ENCODE measurements around the gene GLDC. TPM values are rescaled to one million over a fixed set of nuclear protein-coding genes. Genes with fewer than 3 reads are reported as not detected.
A peak's percentile ranks its signal among the peaks of the same experiment; 100 is the strongest.

The GLDC gene
- total and polyA plus RNA-seq, 2 donors (not counting 1 experiment from before 2014, with no cell fraction given): 0.71 to 0.86 TPM

- Histone ChIP-seq H3K4me1 (ENCODE audit: control insufficient read depth in 2 of 2, insufficient read depth in 2 of 2, low read length in 2 of 2) (peaks cover 33 to 38% of the 10 kb centered on the region in 2 donors), H3K27ac (ENCODE audit: low read length in 2 of 2) (no peak overlapping the region), H2AFZ (ENCODE audit: insufficient read depth, low read depth, low read length, poor library complexity, severe bottlenecking) (no peak overlapping the region), H3K27me3 (replicated peaks in 1 of 4; ENCODE audit: control extremely low read depth in 1 of 4, control insufficient read depth in 3 of 4, insufficient read depth in 4 of 4, low read length in 3 of 4) (peaks cover 0 to 13% (median 5%) of the 10 kb centered on the region in 4 experiments), H3K79me2 (ENCODE audit: control insufficient read depth, insufficient read depth, low read length) (no peaks in the 10 kb centered on the region), H3K9ac (ENCODE audit: low read length) (no peak overlapping the region), H3K36me3 (replicated peaks in 1 of 2; ENCODE audit: control extremely low read depth in 1 of 2, control insufficient read depth in 1 of 2, extremely low read depth in 1 of 2, insufficient read depth in 2 of 2, low read length in 1 of 2) (no peaks in the 10 kb centered on the region), H3K4me3 (ENCODE audit: control extremely low read depth in 1 of 5, extremely low read depth in 1 of 5, insufficient read depth in 1 of 5, low read depth in 2 of 5, low read length in 4 of 5) (peak overlapping the region in 1 of 5 experiments; percentile 8), H3K4me2 (replicated peaks; ENCODE audit: low read depth, low read length, poor library complexity, severe bottlenecking) (peak overlapping the region; percentile 59), H3K9me3 (ENCODE audit: control extremely low read depth in 1 of 3, control insufficient read depth in 2 of 3, insufficient read depth in 1 of 3, low read length in 2 of 3) (no peaks in the 10 kb centered on the region), H4K20me1 (ENCODE audit: control insufficient read depth, insufficient read depth, low read length, poor library complexity, severe bottlenecking) (no peaks in the 10 kb centered on the region)
- 20% methylated on average over 2 of the region's 4 CpGs for WGBS (ENCODE audit: insufficient coverage)
- intact Hi-C loops (cut with micrococcal nuclease): no loop called here
- H3K27me3 Mint-ChIP-seq: peaks cover 36% of the 10 kb centered on the region
- CTCF ChIA-PET: interaction anchor here (0.8 to 10.3 kb wide), 5 partner anchors 8 to 219 kb away, joined by 3 to 164 read pairs (median 7); no protein-coding TSS in a partner anchor
- H3K27ac Mint-ChIP-seq: no peak overlapping the region
- H3K4me3 Mint-ChIP-seq: peak overlapping the region; percentile 66
- peaks cover 31% of the 10 kb centered on the region for H3K4me1 Mint-ChIP-seq
- no peaks in the 10 kb centered on the region for H3K9me3 Mint-ChIP-seq (ENCODE audit: insufficient read depth)
- peak; percentile 78 for DNase-seq
- POLR2A ChIA-PET: interaction anchor here (0.7 kb wide), 1 partner anchor 93 kb away, joined by 3 read pairs; no protein-coding TSS in a partner anchor
- TF ChIP-seq EZH2 (IDR thresholded peaks at IDR 0.05; ENCODE audit: borderline replicate concordance, insufficient read depth, low read depth, low read length, poor library complexity, severe bottlenecking): no peak
- TF ChIP-seq, protein P1, sequence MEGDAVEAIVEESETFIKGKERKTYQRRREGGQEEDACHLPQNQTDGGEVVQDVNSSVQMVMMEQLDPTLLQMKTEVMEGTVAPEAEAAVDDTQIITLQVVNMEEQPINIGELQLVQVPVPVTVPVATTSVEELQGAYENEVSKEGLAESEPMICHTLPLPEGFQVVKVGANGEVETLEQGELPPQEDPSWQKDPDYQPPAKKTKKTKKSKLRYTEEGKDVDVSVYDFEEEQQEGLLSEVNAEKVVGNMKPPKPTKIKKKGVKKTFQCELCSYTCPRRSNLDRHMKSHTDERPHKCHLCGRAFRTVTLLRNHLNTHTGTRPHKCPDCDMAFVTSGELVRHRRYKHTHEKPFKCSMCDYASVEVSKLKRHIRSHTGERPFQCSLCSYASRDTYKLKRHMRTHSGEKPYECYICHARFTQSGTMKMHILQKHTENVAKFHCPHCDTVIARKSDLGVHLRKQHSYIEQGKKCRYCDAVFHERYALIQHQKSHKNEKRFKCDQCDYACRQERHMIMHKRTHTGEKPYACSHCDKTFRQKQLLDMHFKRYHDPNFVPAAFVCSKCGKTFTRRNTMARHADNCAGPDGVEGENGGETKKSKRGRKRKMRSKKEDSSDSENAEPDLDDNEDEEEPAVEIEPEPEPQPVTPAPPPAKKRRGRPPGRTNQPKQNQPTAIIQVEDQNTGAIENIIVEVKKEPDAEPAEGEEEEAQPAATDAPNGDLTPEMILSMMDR (IDR thresholded peaks at IDR 0.05): no peak
- peak; percentile 97 for ATAC-seq (ENCODE audit: low read depth)
Observed at GRCh38 chr9:6575324-6576034, 70.0 kb downstream of the GLDC start.

DNA sequence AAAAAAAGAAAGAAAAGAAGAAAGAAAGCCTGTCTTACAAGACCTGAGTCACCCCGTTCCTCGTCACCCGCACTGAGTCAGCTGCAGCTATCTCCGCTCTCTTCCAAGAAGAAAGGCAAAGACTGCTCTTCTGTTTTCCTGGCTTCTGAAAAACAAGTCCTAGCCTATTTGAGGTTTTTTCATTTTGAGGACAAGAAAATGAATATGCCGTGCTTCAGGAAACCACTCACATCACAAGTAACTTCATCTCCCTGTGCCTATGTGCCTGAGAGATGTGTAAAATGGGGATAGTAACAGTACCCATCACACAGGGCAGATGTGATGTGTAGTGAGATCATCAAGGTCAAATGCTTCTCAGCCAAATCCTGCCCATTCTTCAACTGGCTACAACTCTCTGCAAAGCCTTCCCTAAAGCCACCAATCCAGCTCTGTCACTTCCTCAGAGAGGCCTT, 78.4 kb downstream of the GLDC start:
- intact Hi-C loops (cut with micrococcal nuclease): no loop called here

More for the DNA sequence above, 78.4 kb downstream of the GLDC start:
- H3K27me3 Mint-ChIP-seq: peaks cover 10% of the 10 kb centered on the region
- no peaks in the 10 kb centered on the region for H3K4me1 Mint-ChIP-seq
- WGBS (ENCODE audit: insufficient coverage): 100% methylated on average over 4 of the region's 5 CpGs
- no peaks in the 10 kb centered on the region for H3K79me2 ChIP-seq (ENCODE audit: control insufficient read depth, insufficient read depth, low read length)
- TF ChIP-seq EZH2 (IDR thresholded peaks at IDR 0.05; ENCODE audit: borderline replicate concordance, insufficient read depth, low read depth, low read length, poor library complexity, severe bottlenecking): no peak
- TF ChIP-seq, protein P1 (IDR thresholded peaks at IDR 0.05): no peak
- H3K27ac Mint-ChIP-seq: no peak overlapping the region
- no peak overlapping the region for H2AFZ ChIP-seq (ENCODE audit: insufficient read depth, low read depth, low read length, poor library complexity, severe bottlenecking)
- no peak for ATAC-seq (ENCODE audit: low read depth)
- H3K4me2 ChIP-seq (replicated peaks; ENCODE audit: low read depth, low read length, poor library complexity, severe bottlenecking): no peak overlapping the region
- ChIA-PET CTCF (interaction anchor here (1.0 to 10.3 kb wide), 11 partner anchors 8 to 216 kb away, joined by 3 to 164 read pairs (median 4); no protein-coding TSS in a partner anchor), POLR2A (interaction anchor here (0.9 kb wide), 1 partner anchor 136 kb away, joined by 5 read pairs; no protein-coding TSS in a partner anchor)
- no peak overlapping the region for H3K27ac ChIP-seq (ENCODE audit: low read length in 2 of 2)
- no peak for DNase-seq
- no peak overlapping the region for H3K9ac ChIP-seq (ENCODE audit: low read length)
- H3K4me3 Mint-ChIP-seq: no peak overlapping the region
- H3K9me3 ChIP-seq (ENCODE audit: control extremely low read depth in 1 of 3, control insufficient read depth in 2 of 3, insufficient read depth in 1 of 3, low read length in 2 of 3): no peaks in the 10 kb centered on the region
- H3K4me3 ChIP-seq (ENCODE audit: control extremely low read depth in 1 of 5, extremely low read depth in 1 of 5, insufficient read depth in 1 of 5, low read depth in 2 of 5, low read length in 4 of 5): no peak overlapping the region
- no peaks in the 10 kb centered on the region for H4K20me1 ChIP-seq (ENCODE audit: control insufficient read depth, insufficient read depth, low read length, poor library complexity, severe bottlenecking)
- H3K27me3 ChIP-seq (replicated peaks in 1 of 4; ENCODE audit: control extremely low read depth in 1 of 4, control insufficient read depth in 3 of 4, insufficient read depth in 4 of 4, low read length in 3 of 4): peaks cover 0 to under 1% (median 0%) of the 10 kb centered on the region in 4 experiments
- H3K9me3 Mint-ChIP-seq (ENCODE audit: insufficient read depth): no peaks in the 10 kb centered on the region
- no peaks in the 10 kb centered on the region for H3K36me3 ChIP-seq (replicated peaks in 1 of 2; ENCODE audit: control extremely low read depth in 1 of 2, control insufficient read depth in 1 of 2, extremely low read depth in 1 of 2, insufficient read depth in 2 of 2, low read length in 1 of 2)
- H3K4me1 ChIP-seq (ENCODE audit: control insufficient read depth in 2 of 2, insufficient read depth in 2 of 2, low read length in 2 of 2): no peaks in the 10 kb centered on the region

Data from B cell (primary cell).